HG03520 (cell line): Measurements from ENCODE around the gene OXNAD1.

Experiments used
- ATAC-seq: cut with Tn5 transposase; IDR thresholded peaks from one replicate; pipeline ENCODE4 v1.9.1; 2021; ENCODE audit warnings: mild to moderate bottlenecking, moderate library complexity; ENCODE audit not compliant: unreplicated experiment

OXNAD1 gene

GRCh38 chr3:16273867-16274266, 8.9 kb downstream of the OXNAD1 start:
- ATAC-seq: no peak

DNA sequence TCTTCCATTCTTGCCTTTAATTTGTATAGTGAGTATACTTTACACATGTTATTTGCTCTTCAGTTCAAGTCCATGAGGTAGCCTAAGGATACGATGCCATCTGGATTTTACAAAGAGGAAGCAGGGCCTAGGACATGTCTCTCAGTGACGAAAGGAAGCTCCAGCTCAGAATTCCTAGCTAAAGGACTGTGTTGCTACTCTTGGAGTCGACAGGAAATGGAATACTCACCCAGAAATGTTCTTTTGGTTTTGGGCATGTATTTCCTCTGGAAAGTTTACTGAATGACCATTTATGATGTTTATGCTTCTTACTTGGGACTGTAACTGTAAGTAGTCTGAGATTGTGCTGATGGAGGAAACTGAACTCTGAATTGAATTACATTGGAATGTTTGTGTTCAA, 12.5 kb downstream of the OXNAD1 start:
- ATAC-seq: no peak

GRCh38 chr3:16279010-16279801, 14.2 kb downstream of the OXNAD1 start:
- ATAC-seq: no peak

DNA sequence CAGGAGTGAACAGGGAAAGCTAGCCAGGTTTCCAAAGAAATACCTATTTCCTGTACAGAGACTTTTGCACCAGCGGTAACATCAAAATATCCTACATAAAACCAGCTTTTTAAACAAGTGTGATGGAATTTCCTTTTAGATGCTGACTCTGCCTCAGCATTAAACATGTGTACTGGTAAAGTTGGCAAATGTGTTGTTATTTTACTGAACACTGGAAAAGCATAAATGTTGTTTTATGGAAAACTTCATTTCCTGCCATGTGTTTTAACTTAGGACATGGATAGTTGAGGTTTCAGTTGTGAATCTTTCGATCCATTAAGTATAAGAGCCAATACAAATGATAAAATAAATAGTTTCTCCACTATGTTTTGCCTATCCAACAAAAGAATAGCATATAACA, 15.7 kb downstream of the OXNAD1 start:
- no peak for ATAC-seq

DNA sequence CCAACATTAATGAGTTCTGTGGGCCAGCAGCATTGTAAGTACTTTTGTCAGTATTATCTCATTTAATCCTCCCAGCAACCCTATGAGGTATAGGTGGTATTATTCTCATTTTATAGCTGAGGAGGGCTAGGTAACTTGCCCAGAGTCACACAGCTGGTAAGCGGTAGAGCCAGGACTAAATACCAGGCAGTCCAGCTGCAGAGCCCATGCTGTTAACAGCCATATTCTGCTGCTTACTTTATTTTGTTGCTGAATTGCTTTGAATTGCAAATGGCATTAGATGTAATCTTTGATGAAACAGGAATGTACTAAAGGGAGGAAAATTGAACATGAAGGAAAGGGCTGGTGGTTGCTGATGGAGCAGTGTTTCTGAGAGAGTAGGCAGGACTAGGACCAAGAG, 19.6 kb downstream of the OXNAD1 start:
- no peak for ATAC-seq

- ATAC-seq: peak; percentile 82
These were observed 21.1 kb downstream of the OXNAD1 start for GRCh38 chr3:16286161-16286560.

DNA sequence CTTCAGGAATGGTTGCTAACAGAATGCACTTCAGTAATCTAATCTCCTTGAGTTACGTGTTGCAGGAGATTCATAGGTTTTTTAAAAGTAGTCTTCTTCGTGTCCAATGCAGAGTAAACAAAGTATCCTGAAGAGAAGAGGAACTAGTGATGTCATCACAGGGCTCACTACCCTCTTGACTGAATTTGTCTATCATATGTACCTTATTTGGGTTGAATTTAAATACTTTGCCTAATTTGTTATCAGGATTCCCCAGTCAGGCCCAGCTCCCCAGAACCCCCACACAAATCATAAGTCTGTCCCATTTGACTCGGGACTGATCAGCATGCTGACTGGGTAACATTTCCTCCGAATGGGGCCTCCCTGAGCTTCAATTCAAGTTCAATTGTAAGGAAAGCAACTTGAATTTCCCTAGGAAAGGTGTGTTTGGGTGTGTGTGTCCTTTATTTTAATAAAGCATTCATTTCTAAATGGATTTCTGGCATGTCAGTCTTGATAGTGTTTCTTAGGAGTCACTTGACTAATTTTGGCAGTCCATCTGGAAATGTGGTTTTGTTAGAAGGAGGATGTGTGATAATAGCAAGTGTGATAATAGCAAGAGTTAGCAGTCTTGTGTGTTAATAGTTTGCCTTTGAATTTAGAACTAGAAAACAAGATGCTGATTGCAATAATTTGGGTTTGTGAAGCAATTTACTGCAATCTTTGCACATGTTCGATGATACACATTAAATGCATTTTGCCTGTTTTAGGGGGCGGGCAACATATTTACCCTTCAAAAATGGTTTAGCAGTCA, 21.9 kb downstream of the OXNAD1 start:
- ATAC-seq: no peak

DNA sequence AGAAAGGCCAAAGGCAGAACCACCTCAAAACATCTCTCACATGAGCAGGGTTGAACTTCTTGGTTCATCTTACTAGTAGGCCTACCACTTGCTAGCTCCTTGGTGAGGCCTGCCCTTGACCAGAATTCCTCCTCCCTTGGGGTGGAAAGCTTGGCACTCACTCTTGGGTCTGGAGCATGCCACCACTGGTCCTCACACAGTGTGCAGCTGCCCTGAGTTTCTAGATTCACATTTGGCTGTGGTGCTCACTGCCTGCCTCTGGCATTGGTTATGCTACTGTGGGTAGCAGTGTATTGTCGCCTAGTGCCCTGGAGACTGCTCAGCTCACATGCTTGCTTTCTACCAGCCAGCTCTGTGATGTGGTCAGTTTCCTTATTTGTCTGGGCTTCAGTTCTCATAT, 23.7 kb downstream of the OXNAD1 start:
- no peak for ATAC-seq

- ATAC-seq: no peak
These were observed 24.3 kb downstream of the OXNAD1 start for GRCh38 chr3:16289144-16289889.

- ATAC-seq: no peak
These were observed 25.2 kb downstream of the OXNAD1 start for GRCh38 chr3:16290007-16290826.

DNA sequence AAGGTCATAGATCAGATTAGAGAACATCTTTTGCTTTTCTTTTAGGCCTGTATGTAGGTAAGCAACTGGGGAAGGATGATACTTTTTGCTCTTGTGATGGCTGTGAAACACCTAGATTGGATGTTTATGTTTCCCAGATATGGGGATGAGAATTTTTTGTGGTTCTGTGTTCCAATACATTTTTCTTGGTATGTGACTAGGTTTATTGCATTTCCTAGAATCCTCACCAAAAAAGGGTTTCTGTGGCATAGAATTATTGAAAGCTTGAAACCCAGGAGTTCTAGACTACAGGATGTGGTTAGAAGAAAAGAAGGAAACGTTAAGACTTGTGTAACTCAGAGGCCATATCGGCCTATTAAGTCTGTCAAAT, 25.8 kb downstream of the OXNAD1 start:
- no peak for ATAC-seq

DNA sequence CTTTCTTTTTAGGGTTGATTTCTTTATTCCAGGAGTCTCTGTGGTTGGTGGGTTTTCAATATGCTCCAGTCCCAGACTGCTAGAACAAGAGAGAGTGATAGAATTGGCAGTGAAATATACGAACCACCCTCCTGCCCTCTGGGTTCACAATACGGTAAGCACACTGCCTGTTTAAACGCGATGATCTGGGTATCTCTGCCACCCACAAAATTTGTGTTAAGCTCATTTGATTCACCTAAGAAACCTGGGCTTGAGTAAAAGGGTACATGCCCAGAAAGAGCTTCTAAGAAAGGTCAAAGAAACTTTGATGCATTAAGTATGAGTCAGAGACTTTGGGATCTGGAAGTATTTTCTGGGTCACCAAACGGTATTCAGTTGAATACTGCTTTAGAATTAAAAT, 29.8 kb downstream of the OXNAD1 start:
- no peak for ATAC-seq

- ATAC-seq: no peak
These were observed 30.4 kb downstream of the OXNAD1 start for GRCh38 chr3:16295298-16295890.

- no peak for ATAC-seq
These were observed 33.2 kb downstream of the OXNAD1 start for GRCh38 chr3:16297997-16298885.

DNA sequence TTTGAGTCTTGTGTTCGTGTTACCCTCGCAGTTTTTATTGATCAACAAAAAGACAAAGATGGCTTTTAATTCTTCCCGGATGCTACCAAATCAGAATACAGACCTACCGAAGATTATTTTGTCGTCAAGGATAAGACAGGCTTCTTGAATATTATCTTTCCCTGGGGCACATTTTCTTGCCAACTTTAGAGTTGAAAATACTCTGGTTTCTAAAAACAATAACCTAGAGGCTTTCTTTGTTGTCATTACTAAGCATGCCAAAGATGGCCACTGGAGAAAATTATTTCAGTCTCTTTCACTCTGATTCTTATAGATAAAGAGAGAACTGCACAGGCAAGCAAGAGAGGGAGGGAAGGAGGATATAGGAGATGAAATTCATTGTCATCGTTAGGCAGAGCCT, 33.9 kb downstream of the OXNAD1 start:
- no peak for ATAC-seq

GRCh38 chr3:16299746-16300145, 34.7 kb downstream of the OXNAD1 start:
- ATAC-seq: no peak

GRCh38 chr3:16300307-16300706, 35.3 kb downstream of the OXNAD1 start:
- ATAC-seq: no peak

- peak; percentile 50 for ATAC-seq
These were observed 35.9 kb downstream of the OXNAD1 start for GRCh38 chr3:16300881-16301359.

GRCh38 chr3:16301507-16301906, 36.5 kb downstream of the OXNAD1 start:
- no peak for ATAC-seq
